ENCODE results near the gene TCF12. TPM values are rescaled to one million over a fixed set of nuclear protein-coding genes. Genes with fewer than 3 reads are reported as not detected.

Gene TCF12
- total RNA-seq, 4 donors from 2014 or later: 105 to 446 (median 180) TPM

- TF ChIP-seq POLR2AphosphoS5 (IDR thresholded peaks at IDR 0.05) (no peak), EP300 (IDR thresholded peaks at IDR 0.05; ENCODE audit: low read depth) (no peak), CTCF (IDR thresholded peaks at IDR 0.05) (no peak), POLR2A (IDR thresholded peaks at IDR 0.05) (no peak)
- Histone ChIP-seq H3K9me3 (no peaks in the 10 kb centered on the region), H3K27me3 (no peaks in the 10 kb centered on the region), H3K4me3 (no peak overlapping the region), H3K36me3 (peaks cover 0 to 4% (median 0%) of the 10 kb centered on the region in 4 donors), H3K27ac (no peak overlapping the region), H3K4me1 (peaks cover 0 to 17% (median 4%) of the 10 kb centered on the region in 4 donors)
- in situ Hi-C loops (cut with MboI; ENCODE audit: low pct_ligation_motif_present in 1 of 4, low pct_unique_long_range_greater_than_20kb in 1 of 4, low sequenced_read_pairs in 3 of 4): no loop called here
- no peak for DNase-seq
- 65% methylated on average over 5 of the region's 5 CpGs for WGBS, 2 donors (ENCODE audit: low coverage in 1 of 2)
- intact Hi-C loops (cut with DNase I; ENCODE audit: low total_unique reads): no loop called here
These were observed 265.3 kb downstream of the TCF12 start for GRCh38 chr15:57183614-57184344.

- DNase-seq: no peak
- WGBS, 2 donors (ENCODE audit: low coverage in 1 of 2): 78 to 81% methylated on average over 1 of the region's 1 CpG
- H3K36me3 ChIP-seq: peaks cover 0 to 4% (median 0%) of the 10 kb centered on the region in 4 donors
- peaks cover 0 to 17% (median 4%) of the 10 kb centered on the region in 4 donors for H3K4me1 ChIP-seq
- no peak overlapping the region for H3K27ac ChIP-seq
- TF ChIP-seq EP300 (IDR thresholded peaks at IDR 0.05; ENCODE audit: low read depth) (no peak), CTCF (IDR thresholded peaks at IDR 0.05) (no peak), POLR2AphosphoS5 (IDR thresholded peaks at IDR 0.05) (no peak), POLR2A (IDR thresholded peaks at IDR 0.05) (no peak)
- in situ Hi-C loops (cut with MboI; ENCODE audit: low pct_ligation_motif_present in 1 of 4, low pct_unique_long_range_greater_than_20kb in 1 of 4, low sequenced_read_pairs in 3 of 4) (no loop called here), intact Hi-C loops (cut with DNase I; ENCODE audit: low total_unique reads) (no loop called here)
- H3K4me3 ChIP-seq: no peak overlapping the region
- H3K27me3 ChIP-seq: no peaks in the 10 kb centered on the region
- no peaks in the 10 kb centered on the region for H3K9me3 ChIP-seq
These were observed 266.1 kb downstream of the TCF12 start for GRCh38 chr15:57184502-57184901.

- Histone ChIP-seq H3K4me3 (no peak overlapping the region), H3K9me3 (no peaks in the 10 kb centered on the region), H3K27me3 (no peaks in the 10 kb centered on the region), H3K36me3 (peaks cover 0 to 4% (median 0%) of the 10 kb centered on the region in 4 donors), H3K4me1 (peaks cover 0 to 17% (median 4%) of the 10 kb centered on the region in 4 donors), H3K27ac (no peak overlapping the region)
- TF ChIP-seq EP300 (IDR thresholded peaks at IDR 0.05; ENCODE audit: low read depth) (no peak), POLR2AphosphoS5 (IDR thresholded peaks at IDR 0.05) (no peak), POLR2A (IDR thresholded peaks at IDR 0.05) (no peak), CTCF (IDR thresholded peaks at IDR 0.05) (no peak)
- DNase-seq: no peak
- in situ Hi-C loops (cut with MboI; ENCODE audit: low pct_ligation_motif_present in 1 of 4, low pct_unique_long_range_greater_than_20kb in 1 of 4, low sequenced_read_pairs in 3 of 4): no loop called here
- intact Hi-C loops (cut with DNase I; ENCODE audit: low total_unique reads): no loop called here
These were observed 267.1 kb downstream of the TCF12 start for GRCh38 chr15:57185507-57186074.

- H3K27ac ChIP-seq: no peak overlapping the region
- no peak for DNase-seq
- no peaks in the 10 kb centered on the region for H3K27me3 ChIP-seq
- TF ChIP-seq POLR2AphosphoS5 (IDR thresholded peaks at IDR 0.05): no peak
- no peak for TF ChIP-seq EP300 (IDR thresholded peaks at IDR 0.05; ENCODE audit: low read depth)
- TF ChIP-seq POLR2A (IDR thresholded peaks at IDR 0.05): no peak
- no peak for TF ChIP-seq CTCF (IDR thresholded peaks at IDR 0.05)
- H3K4me3 ChIP-seq: no peak overlapping the region
- intact Hi-C loops (cut with DNase I; ENCODE audit: low total_unique reads) (no loop called here), in situ Hi-C loops (cut with MboI; ENCODE audit: low pct_ligation_motif_present in 1 of 4, low pct_unique_long_range_greater_than_20kb in 1 of 4, low sequenced_read_pairs in 3 of 4) (no loop called here)
- peaks cover 0 to 9% (median 4%) of the 10 kb centered on the region in 4 donors for H3K36me3 ChIP-seq
- H3K9me3 ChIP-seq: no peaks in the 10 kb centered on the region
- H3K4me1 ChIP-seq: peaks cover 0 to 3% (median 0%) of the 10 kb centered on the region in 4 donors
- 96% methylated on average over 1 of the region's 1 CpG; no CpG with 5 or more reads in 1 of the 2 donors for WGBS, 2 donors (ENCODE audit: low coverage in 1 of 2)
These were observed 271.0 kb downstream of the TCF12 start for GRCh38 chr15:57189466-57189865.

Data from transverse colon (tissue), 4 donors.